ENCODE measurements around the gene FNIP2.
A peak's percentile ranks its signal among the peaks of the same experiment; 100 is the strongest.
"Not testable (repeated sequence)": the region's sequence is repeated elsewhere in the genome, so short reads cannot be mapped to it uniquely, and the experiment has no call there.

The FNIP2 gene

GRCh38 chr4:158814636-158815330 is 46.0 kb downstream of the FNIP2 start:
- DNase-seq (ENCODE audit: low spot score) = no peak

- no peak for DNase-seq (ENCODE audit: low spot score)
These were observed 48.1 kb downstream of the FNIP2 start for GRCh38 chr4:158816955-158817354.

- no peak for DNase-seq (ENCODE audit: low spot score)
These were observed 48.9 kb downstream of the FNIP2 start for GRCh38 chr4:158817562-158818296.

- no peak for DNase-seq (ENCODE audit: low spot score)
These were observed 49.8 kb downstream of the FNIP2 start for GRCh38 chr4:158818560-158819140.

- no peak for DNase-seq (ENCODE audit: low spot score)
These were observed 51.3 kb downstream of the FNIP2 start for GRCh38 chr4:158819942-158820786.

- DNase-seq (ENCODE audit: low spot score) = peak; percentile 66
These were observed 52.6 kb downstream of the FNIP2 start for GRCh38 chr4:158821228-158821971.

- no peak for DNase-seq (ENCODE audit: low spot score)
These were observed 53.5 kb downstream of the FNIP2 start for GRCh38 chr4:158822348-158822747.

- DNase-seq (ENCODE audit: low spot score) = peak; percentile 68
These were observed 54.6 kb downstream of the FNIP2 start for GRCh38 chr4:158823461-158823873.

- DNase-seq (ENCODE audit: low spot score) = no peak
These were observed 55.8 kb downstream of the FNIP2 start for GRCh38 chr4:158824425-158825274.

GRCh38 chr4:158825433-158826036 is 56.7 kb downstream of the FNIP2 start:
- DNase-seq (ENCODE audit: low spot score) = no peak

GRCh38 chr4:158826057-158826456 is 57.2 kb downstream of the FNIP2 start:
- no peak for DNase-seq (ENCODE audit: low spot score)

GRCh38 chr4:158826882-158827281 is 58.1 kb downstream of the FNIP2 start:
- DNase-seq (ENCODE audit: low spot score) = no peak

GRCh38 chr4:158827543-158827981 is 58.7 kb downstream of the FNIP2 start:
- no peak for DNase-seq (ENCODE audit: low spot score)

- DNase-seq (ENCODE audit: low spot score) = not testable (repeated sequence)
These were observed 59.3 kb downstream of the FNIP2 start for GRCh38 chr4:158828151-158828550.

GRCh38 chr4:158829254-158829653 is 60.4 kb downstream of the FNIP2 start:
- DNase-seq (ENCODE audit: low spot score) = no peak

GRCh38 chr4:158833602-158834001 is 64.8 kb downstream of the FNIP2 start:
- DNase-seq (ENCODE audit: low spot score) = no peak

GRCh38 chr4:158835226-158836001 is 66.6 kb downstream of the FNIP2 start:
- no peak for DNase-seq (ENCODE audit: low spot score)

GRCh38 chr4:158836002-158836369 is 67.2 kb downstream of the FNIP2 start:
- no peak for DNase-seq (ENCODE audit: low spot score)

- DNase-seq (ENCODE audit: low spot score) = no peak
These were observed 68.1 kb downstream of the FNIP2 start for GRCh38 chr4:158836828-158837449.
